Stimulated activated effector memory CD8-positive, alpha-beta T cell treated with anti-CD3 and anti-CD28 coated beads, Interleukin-12 subunit alpha, Interleukin-12 subunit beta, amount 100 ng/mL, for 72 hours (primary cell): ENCODE measurements around the gene SMTN.
A peak's percentile ranks its signal among the peaks of the same experiment; 100 is the strongest.

Experiments
- ATAC-seq: fragments of 150-1000 bp; cut with Tn5 transposase; 2 replicates; pipeline ENCODE4 v1.10.0; 2021
- DNase-seq, 2 donors: peaks; one replicate each; pipeline ENCODE4 v3.0.0; 2021 to 2022; ENCODE audit warnings: low spot score in 2 of 2
- H3K27ac Mint-ChIP-seq: one replicate; pipeline ENCODE4 v1.8.0; 2022; ENCODE audit warnings: mild to moderate bottlenecking, mixed read lengths
- H3K36me3 Mint-ChIP-seq: one replicate; pipeline ENCODE4 v1.8.0; 2022; ENCODE audit warnings: mild to moderate bottlenecking, mixed read lengths
- H3K4me1 Mint-ChIP-seq: one replicate; pipeline ENCODE4 v1.8.0; 2022; ENCODE audit warnings: mixed read lengths
- H3K4me3 Mint-ChIP-seq: one replicate; pipeline ENCODE4 v1.8.0; 2022; ENCODE audit warnings: mild to moderate bottlenecking, mixed read lengths
- H3K9me3 Mint-ChIP-seq: one replicate; pipeline ENCODE4 v1.8.0; 2022; ENCODE audit warnings: mixed read lengths

Gene SMTN

GRCh38 chr22:31122532-31123291, 41.6 kb downstream of the SMTN start, which contains the start of gene INPP5J:
INPP5J (plus strand) TSS chr22:31122966; CDS start chr22:31123015, 49 bp downstream.
- no peak for DNase-seq

GRCh38 chr22:31123292-31123602, 42.1 kb downstream of the SMTN start:
- Mint-ChIP-seq H3K4me3 (no peak overlapping the region), H3K9me3 (no peaks in the 10 kb centered on the region), H3K36me3 (no peaks in the 10 kb centered on the region), H3K4me1 (peaks cover 10% of the 10 kb centered on the region), H3K27ac (no peak overlapping the region)
- no peak for ATAC-seq
- no peak for DNase-seq

More at GRCh38 chr22:31122532-31123291, 41.6 kb downstream of the SMTN start, which contains the start of gene INPP5J:
- H3K9me3 Mint-ChIP-seq, result no peaks in the 10 kb centered on the region
- H3K27ac Mint-ChIP-seq, result peak within 1 kb of the TSS; percentile 34
- no peaks in the 10 kb centered on the region for H3K36me3 Mint-ChIP-seq
- H3K4me3 Mint-ChIP-seq, result no peak within 1 kb of the TSS
- ATAC-seq, result no peak
- peaks cover 10% of the 10 kb centered on the region for H3K4me1 Mint-ChIP-seq

- H3K27ac Mint-ChIP-seq, result peak overlapping the region; percentile 34
- peaks cover 10% of the 10 kb centered on the region for H3K4me1 Mint-ChIP-seq
- DNase-seq (no peak), ATAC-seq (no peak)
- no peaks in the 10 kb centered on the region for H3K36me3 Mint-ChIP-seq
- H3K9me3 Mint-ChIP-seq, result no peaks in the 10 kb centered on the region
- no peak overlapping the region for H3K4me3 Mint-ChIP-seq
These were observed 43.2 kb downstream of the SMTN start for GRCh38 chr22:31124290-31124689.

- DNase-seq, result no peak
- Mint-ChIP-seq H3K4me1 (peaks cover 10% of the 10 kb centered on the region), H3K36me3 (no peaks in the 10 kb centered on the region)
These were observed 43.8 kb downstream of the SMTN start for GRCh38 chr22:31124811-31125465.

GRCh38 chr22:31125521-31126117, 44.5 kb downstream of the SMTN start:
- no peaks in the 10 kb centered on the region for H3K9me3 Mint-ChIP-seq
- H3K27ac Mint-ChIP-seq, result no peak overlapping the region
- H3K36me3 Mint-ChIP-seq, result no peaks in the 10 kb centered on the region
- H3K4me3 Mint-ChIP-seq, result no peak overlapping the region
- ATAC-seq (no peak), DNase-seq (no peak)
- peaks cover 10% of the 10 kb centered on the region for H3K4me1 Mint-ChIP-seq

More at GRCh38 chr22:31124811-31125465, 43.8 kb downstream of the SMTN start:
- no peak overlapping the region for H3K4me3 Mint-ChIP-seq
- H3K9me3 Mint-ChIP-seq, result no peaks in the 10 kb centered on the region
- no peak for ATAC-seq
- no peak overlapping the region for H3K27ac Mint-ChIP-seq

- no peak for ATAC-seq
- peaks cover 10% of the 10 kb centered on the region for H3K4me1 Mint-ChIP-seq
- no peak overlapping the region for H3K4me3 Mint-ChIP-seq
- H3K9me3 Mint-ChIP-seq, result no peaks in the 10 kb centered on the region
- no peaks in the 10 kb centered on the region for H3K36me3 Mint-ChIP-seq
- DNase-seq, result no peak
- no peak overlapping the region for H3K27ac Mint-ChIP-seq
These were observed 45.2 kb downstream of the SMTN start for GRCh38 chr22:31126128-31126868.

- Mint-ChIP-seq H3K9me3 (no peaks in the 10 kb centered on the region), H3K4me3 (no peak overlapping the region), H3K36me3 (no peaks in the 10 kb centered on the region), H3K27ac (no peak overlapping the region), H3K4me1 (peaks cover 10% of the 10 kb centered on the region)
- ATAC-seq, result no peak
- no peak for DNase-seq
These were observed 45.7 kb downstream of the SMTN start for GRCh38 chr22:31126869-31127175.

- H3K36me3 Mint-ChIP-seq, result no peaks in the 10 kb centered on the region
- peak overlapping the region; percentile 37 for H3K27ac Mint-ChIP-seq
- H3K4me1 Mint-ChIP-seq, result peaks cover 8% of the 10 kb centered on the region
- no peaks in the 10 kb centered on the region for H3K9me3 Mint-ChIP-seq
- DNase-seq (no peak), ATAC-seq (no peak)
- H3K4me3 Mint-ChIP-seq, result no peak overlapping the region
These were observed 46.2 kb downstream of the SMTN start for GRCh38 chr22:31127181-31127772.

GRCh38 chr22:31128156-31128555, 47.0 kb downstream of the SMTN start:
- Mint-ChIP-seq H3K36me3 (no peaks in the 10 kb centered on the region), H3K27ac (no peak overlapping the region), H3K9me3 (no peaks in the 10 kb centered on the region), H3K4me1 (peaks cover 6% of the 10 kb centered on the region), H3K4me3 (no peak overlapping the region)
- DNase-seq (no peak), ATAC-seq (no peak)

- ATAC-seq (no peak), DNase-seq (no peak)
- no peak overlapping the region for H3K4me3 Mint-ChIP-seq
- no peak overlapping the region for H3K27ac Mint-ChIP-seq
- peaks cover 6% of the 10 kb centered on the region for H3K4me1 Mint-ChIP-seq
- no peaks in the 10 kb centered on the region for H3K9me3 Mint-ChIP-seq
- no peaks in the 10 kb centered on the region for H3K36me3 Mint-ChIP-seq
These were observed 49.8 kb downstream of the SMTN start for GRCh38 chr22:31130873-31131272.

GRCh38 chr22:31133911-31134310, 52.8 kb downstream of the SMTN start:
- ATAC-seq, result peak; percentile 19
- no peak overlapping the region for H3K27ac Mint-ChIP-seq
- no peaks in the 10 kb centered on the region for H3K9me3 Mint-ChIP-seq
- no peaks in the 10 kb centered on the region for H3K36me3 Mint-ChIP-seq
- no peaks in the 10 kb centered on the region for H3K4me1 Mint-ChIP-seq
- no peak overlapping the region for H3K4me3 Mint-ChIP-seq
- no peak for DNase-seq

- no peaks in the 10 kb centered on the region for H3K4me1 Mint-ChIP-seq
- H3K9me3 Mint-ChIP-seq, result no peaks in the 10 kb centered on the region
- no peak overlapping the region for H3K27ac Mint-ChIP-seq
- no peaks in the 10 kb centered on the region for H3K36me3 Mint-ChIP-seq
- ATAC-seq (no peak), DNase-seq (no peak)
- H3K4me3 Mint-ChIP-seq, result no peak overlapping the region
These were observed 53.6 kb downstream of the SMTN start for GRCh38 chr22:31134688-31135087.

- H3K4me3 Mint-ChIP-seq, result no peak overlapping the region
- no peaks in the 10 kb centered on the region for H3K4me1 Mint-ChIP-seq
- peak overlapping the region; percentile 34 for H3K27ac Mint-ChIP-seq
- DNase-seq (no peak), ATAC-seq (no peak)
- no peaks in the 10 kb centered on the region for H3K36me3 Mint-ChIP-seq
- H3K9me3 Mint-ChIP-seq, result no peaks in the 10 kb centered on the region
These were observed 54.6 kb downstream of the SMTN start for GRCh38 chr22:31135706-31136105.

GRCh38 chr22:31136155-31136554, 55.0 kb downstream of the SMTN start:
- peak overlapping the region; percentile 34 for H3K27ac Mint-ChIP-seq
- DNase-seq, result no peak
- H3K4me1 Mint-ChIP-seq, result no peaks in the 10 kb centered on the region
- no peak overlapping the region for H3K4me3 Mint-ChIP-seq
- ATAC-seq, result no peak
- no peaks in the 10 kb centered on the region for H3K36me3 Mint-ChIP-seq
- no peaks in the 10 kb centered on the region for H3K9me3 Mint-ChIP-seq

GRCh38 chr22:31136711-31137110, 55.6 kb downstream of the SMTN start:
- Mint-ChIP-seq H3K4me3 (no peak overlapping the region), H3K4me1 (no peaks in the 10 kb centered on the region), H3K27ac (no peak overlapping the region), H3K36me3 (no peaks in the 10 kb centered on the region), H3K9me3 (no peaks in the 10 kb centered on the region)
- DNase-seq (no peak), ATAC-seq (no peak)
